Gastrocnemius medialis (tissue), 4 donors: Measurements from ENCODE around the gene IL12RB1. TPM values are rescaled to one million over a fixed set of nuclear protein-coding genes. Genes with fewer than 3 reads are reported as not detected.
A peak's percentile ranks its signal among the peaks of the same experiment; 100 is the strongest.

Experiments
- ATAC-seq, 2 donors: fragments of 150-250 bp; one replicate each; pipeline ENCODE4 v1.9.1; 2016
- DNase-seq, 2 donors: peaks; one replicate each; pipeline ENCODE4 v3.0.0-alpha.2; 2019
- H3K27ac ChIP-seq, 4 donors: fragments of 200-600 bp; sonication (generic); 1 replicate in 1 of 4; 2 replicates in 3 of 4; pipeline ENCODE4 v1.5.1; 2016 to 2018; ENCODE audit warnings: mild to moderate bottlenecking in 2 of 4, moderate library complexity in 1 of 4
- H3K27me3 ChIP-seq, 3 donors: fragments of 200-600 bp; sonication (generic) in 2 of 3; 1 replicate in 1 of 3; 2 replicates in 2 of 3; pipeline versions ENCODE4 v1.5.1 to v1.6.0; 2016 to 2019; ENCODE audit warnings: mild to moderate bottlenecking in 1 of 3, moderate library complexity in 1 of 3
- H3K36me3 ChIP-seq, 2 donors: fragments of 200-600 bp; sonication (generic) in 1 of 2; one replicate each; pipeline ENCODE4 v1.5.1; 2017 to 2018
- H3K4me1 ChIP-seq, 2 donors: fragments of 200-600 bp; sonication (generic) in 1 of 2; one replicate each; pipeline ENCODE4 v1.5.1; 2016 to 2017; ENCODE audit warnings: mild to moderate bottlenecking in 2 of 2
- H3K4me3 ChIP-seq, 4 donors: fragments of 200-600 bp; sonication (generic) in 3 of 4; 1 replicate in 1 of 4; 2 replicates in 3 of 4; pipeline ENCODE4 v1.5.1; 2016 to 2019; ENCODE audit warnings: mild to moderate bottlenecking in 2 of 4
- H3K9me3 ChIP-seq, 3 donors: fragments of 200-600 bp; sonication (generic) in 2 of 3; 1 replicate in 1 of 3; 2 replicates in 2 of 3; pipeline ENCODE4 v1.5.1; 2016 to 2019
- POLR2A ChIP-seq, 2 donors: fragments of 450-650 bp; IDR thresholded peaks; one replicate each; pipeline ENCODE4 v1.6.1; 2017; ENCODE audit warnings: antibody characterized with exemption in 2 of 2, mild to moderate bottlenecking in 2 of 2, moderate library complexity in 2 of 2
- in situ Hi-C, 4 donors: fragments of 200-750 bp; cut with MboI; loops; one replicate each; pipeline versions ENCODE4 v1.15.0 to v1.8.0; 2017; ENCODE audit warnings: low sequenced_read_pairs in 4 of 4
- intact Hi-C: fragments of 100-400 bp; cut with DNase I; formaldehyde crosslinking; loops from one replicate; pipeline ENCODE4 v1.15.1; 2023; ENCODE audit warnings: low total_unique reads
- total RNA-seq, 4 donors: library from RNA; depleted of rRNA; stranded (reverse); fragments of >200 nt; gene quantifications; one replicate each; pipeline versions ENCODE4 v1.1.0 to v1.2.3, GENCODE V29; 2016
- TF ChIP-seq, protein P1 (sequence below), 5 experiments: fragments of 450-650 bp in 3 of 5; fragments of 200-600 bp in 2 of 5; sonication (generic) in 2 of 5; IDR thresholded peaks in 4 of 5; conservative IDR thresholded peaks in 1 of 5; 1 replicate in 4 of 5; 2 replicates in 1 of 5; pipeline ENCODE4 v1.5.1; 2016 to 2019; ENCODE audit warnings: antibody characterized with exemption in 5 of 5, mild to moderate bottlenecking in 3 of 5, moderate library complexity in 3 of 5

The IL12RB1 gene
- total RNA-seq, 4 donors from 2014 or later: 0.16 to 0.20 TPM; not detected in 2

DNA sequence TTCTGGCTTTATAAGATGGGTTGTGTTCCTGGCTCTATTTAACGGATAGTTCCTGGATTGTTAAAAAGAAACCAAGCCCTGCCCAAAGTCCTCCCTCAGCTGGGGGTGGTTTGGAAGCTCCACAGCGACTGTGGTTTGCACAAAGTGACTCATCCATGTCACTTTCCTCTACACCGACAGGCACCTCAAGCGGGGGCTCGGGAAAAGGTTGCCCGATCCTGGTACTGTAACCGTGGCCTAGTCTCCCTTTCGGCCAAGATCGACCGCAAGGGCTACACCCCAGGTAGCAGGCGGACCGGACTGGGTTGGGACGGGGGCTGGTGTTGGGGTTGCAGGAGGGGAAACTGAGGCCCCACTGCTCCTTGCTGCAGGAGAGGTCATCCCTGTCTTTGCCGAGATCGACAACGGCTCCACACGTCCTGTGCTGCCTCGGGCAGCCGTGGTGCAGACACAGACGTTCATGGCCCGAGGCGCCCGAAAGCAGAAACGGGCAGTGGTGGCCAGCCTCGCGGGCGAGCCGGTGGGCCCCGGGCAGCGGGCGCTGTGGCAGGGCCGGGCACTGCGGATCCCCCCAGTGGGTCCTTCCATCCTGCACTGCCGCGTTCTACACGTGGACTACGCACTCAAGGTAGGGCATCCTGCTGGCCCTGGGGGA is 77.2 kb downstream of the IL12RB1 start:
- intact Hi-C loops: loop anchor here (2.0 to 10.0 kb wide), 4 partner anchors 145 to 543 kb away; partner anchors contain the start of genes JUND, PIK3R2 and RAB3A
- Histone ChIP-seq H3K36me3 (peaks cover 7 to 62% of the 10 kb centered on the region in 2 donors), H3K4me1 (peaks cover 20 to 30% of the 10 kb centered on the region in 2 donors), H3K4me3 (peak overlapping the region; percentile 74 to 99 (median 83)), H3K27ac (peak overlapping the region; percentile 89 to 100 (median 95)), H3K9me3 (no peaks in the 10 kb centered on the region), H3K27me3 (no peaks in the 10 kb centered on the region)
- DNase-seq (peak in 1 of 2 donors; percentile 52), ATAC-seq (no peak)
- in situ Hi-C loops: loop anchor here in 2 of 4 donors (5.0 to 10.0 kb wide), 2 partner anchors 45 to 48 kb away; no protein-coding TSS in a partner anchor
- TF ChIP-seq POLR2A (IDR thresholded peaks at IDR 0.05): peak in 1 of 2 donors; percentile 48
- TF ChIP-seq, protein P1, sequence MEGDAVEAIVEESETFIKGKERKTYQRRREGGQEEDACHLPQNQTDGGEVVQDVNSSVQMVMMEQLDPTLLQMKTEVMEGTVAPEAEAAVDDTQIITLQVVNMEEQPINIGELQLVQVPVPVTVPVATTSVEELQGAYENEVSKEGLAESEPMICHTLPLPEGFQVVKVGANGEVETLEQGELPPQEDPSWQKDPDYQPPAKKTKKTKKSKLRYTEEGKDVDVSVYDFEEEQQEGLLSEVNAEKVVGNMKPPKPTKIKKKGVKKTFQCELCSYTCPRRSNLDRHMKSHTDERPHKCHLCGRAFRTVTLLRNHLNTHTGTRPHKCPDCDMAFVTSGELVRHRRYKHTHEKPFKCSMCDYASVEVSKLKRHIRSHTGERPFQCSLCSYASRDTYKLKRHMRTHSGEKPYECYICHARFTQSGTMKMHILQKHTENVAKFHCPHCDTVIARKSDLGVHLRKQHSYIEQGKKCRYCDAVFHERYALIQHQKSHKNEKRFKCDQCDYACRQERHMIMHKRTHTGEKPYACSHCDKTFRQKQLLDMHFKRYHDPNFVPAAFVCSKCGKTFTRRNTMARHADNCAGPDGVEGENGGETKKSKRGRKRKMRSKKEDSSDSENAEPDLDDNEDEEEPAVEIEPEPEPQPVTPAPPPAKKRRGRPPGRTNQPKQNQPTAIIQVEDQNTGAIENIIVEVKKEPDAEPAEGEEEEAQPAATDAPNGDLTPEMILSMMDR (IDR thresholded peaks at IDR 0.05 in 4 of 5, conservative IDR thresholded peaks at IDR 0.05 in 1 of 5): no peak

Other genes starting within 250 kb of the IL12RB1 start
- 1 to 10 TPM in 2 of 4 donors, under 1 TPM in 2; 0.55 to 1.6 (median 1.2) TPM for gene JAK3, start 239.0 kb downstream of the IL12RB1 start, total RNA-seq
- gene RPL18A, start 227.0 kb downstream of the IL12RB1 start, total RNA-seq: 1,000 to 10,000 TPM; 1,094 to 1,320 (median 1,226) TPM
- gene SLC5A5, start 215.0 kb downstream of the IL12RB1 start, total RNA-seq: not detected
- 100 to 1,000 TPM in 1 of 4 donors, 10 to 100 TPM in 3; 73.1 to 110 (median 81.5) TPM for gene CCDC124, start 153.9 kb downstream of the IL12RB1 start, total RNA-seq
- not detected for gene KCNN1, start 119.8 kb downstream of the IL12RB1 start, total RNA-seq
- gene ARRDC2, start 78.8 kb downstream of the IL12RB1 start, total RNA-seq: 100 to 1,000 TPM; 476 to 810 (median 543) TPM
- 1 to 10 TPM in 3 of 4 donors, under 1 TPM in 1; 0.66 to 2.8 (median 1.6) TPM for gene MAST3, start 10.8 kb upstream of the IL12RB1 start, total RNA-seq
- gene PIK3R2, start 66.2 kb upstream of the IL12RB1 start, total RNA-seq: 10 to 100 TPM in 1 of 4 donors, 1 to 10 TPM in 3; 5.6 to 11.9 (median 6.0) TPM
- 10 to 100 TPM in 2 of 4 donors, 1 to 10 TPM in 2; 3.5 to 20.4 (median 14.0) TPM for gene IFI30, start 86.9 kb upstream of the IL12RB1 start, total RNA-seq
- gene MPV17L2, start 106.3 kb upstream of the IL12RB1 start, total RNA-seq: 10 to 100 TPM; 18.1 to 38.9 (median 33.0) TPM
- gene RAB3A, start 117.1 kb upstream of the IL12RB1 start, total RNA-seq: 1 to 10 TPM in 1 of 4 donors, under 1 TPM in 1, not detected in 2; 0.51 to 2.3 TPM
- 1 to 10 TPM in 1 of 4 donors, under 1 TPM in 2, not detected in 1; 0.65 to 2.6 (median 0.76) TPM for gene PDE4C, start 139.5 kb upstream of the IL12RB1 start, total RNA-seq
- under 1 TPM; 0.20 to 0.61 (median 0.39) TPM for gene IQCN, start 187.5 kb upstream of the IL12RB1 start, total RNA-seq
- gene JUND, start 194.7 kb upstream of the IL12RB1 start, total RNA-seq: 100 to 1,000 TPM in 3 of 4 donors, 10 to 100 TPM in 1; 67.2 to 258 (median 221) TPM
- 100 to 1,000 TPM; 122 to 294 (median 193) TPM for gene LSM4, start 236.1 kb upstream of the IL12RB1 start, total RNA-seq